Endothelial cell of umbilical vein (primary cell): Measurements from ENCODE around the gene COL5A1. TPM values are rescaled to one million over a fixed set of nuclear protein-coding genes. Genes with fewer than 3 reads are reported as not detected.

ENCODE experiments used
- BruUV-seq: library from RNA; stranded (reverse); fragments of 400-500 nt; replicated peaks from 2 replicates; lab custom pipeline; 2021; lab: Mats Ljungman, UMichigan
- CTCF ChIA-PET: fragments of 300-600, 350-600 bp; sonication (Branson Sonifier 250); formaldehyde crosslinking; loops from one replicate; lab custom pipeline; 2021; ENCODE audit warnings: antibody characterized with exemption, inconsistent platforms; lab: Charles Lee
- POLR2A ChIA-PET: fragments of 300-600, 350-600 bp; sonication (Branson Sonifier 250); formaldehyde crosslinking; loops from one replicate; lab custom pipeline; 2021; ENCODE audit warnings: antibody characterized with exemption, inconsistent platforms; lab: Charles Lee
- DNase-seq: peaks from one replicate; pipeline ENCODE4 v3.0.0-alpha.2; 2011; ENCODE audit warnings: low read depth, low spot score
- FAIRE-seq: peaks from 2 replicates; lab custom pipeline; 2011; peaks lifted over from hg19 to GRCh38; lab: Jason Lieb, UNC
- H2AFZ ChIP-seq: 2 replicates; pipeline ENCODE4 v1.6.0; 2012; ENCODE audit warnings: low read depth, low read length, control low read depth, inconsistent platforms
- H3K27ac ChIP-seq: 2 replicates; pipeline ENCODE4 v1.5.1; 2011; ENCODE audit warnings: low read depth, mild to moderate bottlenecking, control low read depth, low read length, moderate library complexity; ENCODE audit not compliant: insufficient read depth
- H3K27me3 ChIP-seq, 2 experiments: 2 replicates each; pipeline versions ENCODE4 v1.6.0 to v1.6.1; 2011; ENCODE audit warnings: low read length in 2 of 2, mixed read lengths in 1 of 2; ENCODE audit not compliant: control insufficient read depth in 2 of 2, insufficient read depth in 2 of 2
- H3K36me3 ChIP-seq, 2 experiments: 2 replicates in 1 of 2; 3 replicates in 1 of 2; pipeline ENCODE4 v1.5.1; 2011; ENCODE audit warnings: low read length in 2 of 2, mild to moderate bottlenecking in 1 of 2, moderate library complexity in 1 of 2; ENCODE audit not compliant: control insufficient read depth in 2 of 2, insufficient read depth in 2 of 2; ENCODE audit errors: extremely low read depth in 1 of 2
- H3K4me1 ChIP-seq: 3 replicates; pipeline ENCODE4 v1.5.1; 2011; ENCODE audit warnings: mild to moderate bottlenecking, low read length; ENCODE audit not compliant: control insufficient read depth, insufficient read depth; ENCODE audit errors: extremely low read depth
- H3K4me2 ChIP-seq: 2 replicates; pipeline ENCODE4 v1.6.1; 2011; ENCODE audit warnings: low read length, control low read depth, mixed read lengths; ENCODE audit not compliant: insufficient read depth
- H3K4me3 ChIP-seq, 3 experiments: fragments of 200-600 bp in 1 of 3; sonication (generic), shearing (Covaris generic) in 1 of 3; replicated peaks in 1 of 3; 2 replicates each; pipeline ENCODE4 v1.5.1; 2011 to 2016; ENCODE audit warnings: control low read depth in 3 of 3, low read length in 3 of 3, mild to moderate bottlenecking in 2 of 3, inconsistent platforms in 1 of 3, low read depth in 1 of 3, moderate library complexity in 1 of 3; ENCODE audit not compliant: insufficient read depth in 1 of 3
- H3K79me2 ChIP-seq: 2 replicates; pipeline ENCODE4 v1.6.0; 2012; ENCODE audit warnings: low read length, inconsistent platforms; ENCODE audit not compliant: control insufficient read depth, insufficient read depth
- H3K9ac ChIP-seq: replicated peaks from 2 replicates; pipeline ENCODE3; 2011; ENCODE audit warnings: low read length, control low read depth; ENCODE audit not compliant: insufficient read depth; ENCODE audit errors: extremely low read depth
- H3K9me1 ChIP-seq: replicated peaks from 3 replicates; pipeline ENCODE4 v1.6.0; 2011; ENCODE audit warnings: mild to moderate bottlenecking, low read length; ENCODE audit not compliant: control insufficient read depth, insufficient read depth; ENCODE audit errors: extremely low read depth
- H3K9me3 ChIP-seq: replicated peaks from 2 replicates; pipeline ENCODE4 v1.5.1; 2012; ENCODE audit warnings: low read length, inconsistent platforms; ENCODE audit not compliant: control insufficient read depth, insufficient read depth
- H4K20me1 ChIP-seq: replicated peaks from 2 replicates; pipeline ENCODE3; 2011; ENCODE audit warnings: mild to moderate bottlenecking, low read length; ENCODE audit not compliant: control insufficient read depth, insufficient read depth; ENCODE audit errors: extremely low read depth
- EZH2 ChIP-seq: IDR thresholded peaks from 2 replicates; pipeline ENCODE4 v1.6.1; 2012; ENCODE audit warnings: borderline replicate concordance, low read depth, mild to moderate bottlenecking, moderate library complexity, low read length, inconsistent platforms; ENCODE audit not compliant: severe bottlenecking
- FOS ChIP-seq: IDR thresholded peaks from 2 replicates; pipeline ENCODE4 v1.6.1; 2011; ENCODE audit warnings: mild to moderate bottlenecking, low read length, moderate library complexity, borderline replicate concordance; ENCODE audit not compliant: insufficient read depth
- GATA2 ChIP-seq: IDR thresholded peaks from 2 replicates; pipeline ENCODE4 v1.7.0; 2011; ENCODE audit warnings: low read depth, mild to moderate bottlenecking, moderate library complexity, mixed read lengths, low read length; ENCODE audit not compliant: insufficient read length, insufficient read depth
- JUN ChIP-seq: IDR thresholded peaks from 2 replicates; pipeline ENCODE4 v1.6.1; 2011; ENCODE audit warnings: borderline replicate concordance, low read depth; ENCODE audit not compliant: insufficient read length, insufficient read depth
- MAX ChIP-seq: IDR thresholded peaks from 2 replicates; pipeline ENCODE4 v1.6.1; 2011; ENCODE audit not compliant: insufficient read depth, insufficient read length
- MYC ChIP-seq: IDR thresholded peaks from one replicate; pipeline ENCODE4 v1.6.1; 2011; ENCODE audit warnings: mild to moderate bottlenecking, low read depth, low read length
- POLR2AphosphoS5 ChIP-seq: IDR thresholded peaks from 2 replicates; pipeline ENCODE4 v1.6.1; 2012; ENCODE audit warnings: low read depth, mild to moderate bottlenecking, control low read depth, low read length, moderate library complexity; ENCODE audit not compliant: insufficient read depth
- dilution Hi-C: fragments of 300-500 bp; cut with MboI; formaldehyde crosslinking; loops from one replicate; pipeline ENCODE4 v1.15.0; 2019; ENCODE audit warnings: low sequenced_read_pairs; ENCODE audit not compliant: extremely low pct_ligation_motif_present
- intact Hi-C: fragments of 100-400 bp; cut with micrococcal nuclease; formaldehyde crosslinking; loops from one replicate; pipeline ENCODE4 v1.10.0; 2022
- polyA plus RNA-seq, 4 experiments: library from polyadenylated mRNA; depleted of rRNA in 3 of 4; stranded (reverse) in 3 of 4; unstranded in 1 of 4; fragments of >200 nt; gene quantifications; 2 replicates each; pipeline versions ENCODE4 v1.2.1 to v1.2.3, GENCODE V29; 2011 to 2012; ENCODE audit warnings: missing spikeins in 1 of 4
- total RNA-seq: library from RNA; stranded (reverse); gene quantifications from 2 replicates; pipeline ENCODE4 v1.2.3, GENCODE V29; 2021

The COL5A1 gene
- total and polyA plus RNA-seq, 2 donors (not counting 3 experiments of a cell fraction or from before 2014, with no cell fraction given), result 97.4 to 175 TPM

DNA sequence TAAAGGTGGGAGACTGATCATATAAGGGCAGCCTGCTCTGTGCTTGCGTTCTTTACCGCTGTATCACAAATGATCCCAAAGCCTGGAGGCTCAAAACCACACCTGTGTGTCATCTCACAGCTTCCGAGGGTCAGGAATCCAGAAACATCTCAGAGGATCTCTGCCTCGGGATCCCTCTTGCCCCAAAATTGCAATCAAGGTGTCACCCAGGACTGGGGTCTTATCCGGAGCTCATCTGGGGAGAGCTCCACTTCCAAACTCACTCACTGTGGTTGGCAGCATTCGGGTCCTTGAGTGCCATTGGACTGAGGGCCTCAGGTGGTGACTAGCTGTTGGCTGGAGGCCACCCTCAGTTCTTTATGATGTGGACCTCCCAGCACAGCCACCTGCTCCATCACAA lies 212.3 kb downstream of the COL5A1 start:
- CTCF ChIA-PET, result no interaction called here
- no peaks in the 10 kb centered on the region for H4K20me1 ChIP-seq
- no peak for TF ChIP-seq GATA2
- intact Hi-C loops, result no loop called here
- no peak overlapping the region for H3K27ac ChIP-seq
- H3K9me1 ChIP-seq, result no peaks in the 10 kb centered on the region
- H3K9ac ChIP-seq, result no peak overlapping the region
- no peak overlapping the region for H2AFZ ChIP-seq
- no peak overlapping the region for H3K4me3 ChIP-seq
- no TSS peak for BruUV-seq
- no peak overlapping the region for H3K4me2 ChIP-seq
- no peaks in the 10 kb centered on the region for H3K27me3 ChIP-seq
- no peaks in the 10 kb centered on the region for H3K79me2 ChIP-seq
- FAIRE-seq (no peak), DNase-seq (no peak)
- no peaks in the 10 kb centered on the region for H3K36me3 ChIP-seq
- dilution Hi-C loops, result no loop called here
- no peaks in the 10 kb centered on the region for H3K9me3 ChIP-seq
- POLR2A ChIA-PET, result no interaction called here
- H3K4me1 ChIP-seq, result no peaks in the 10 kb centered on the region

GRCh38 chr9:134854541-134854981 lies 213.0 kb downstream of the COL5A1 start:
- Histone ChIP-seq H3K9ac (no peak overlapping the region), H3K9me3 (no peaks in the 10 kb centered on the region), H3K27ac (no peak overlapping the region), H3K4me3 (no peak overlapping the region), H2AFZ (no peak overlapping the region), H3K79me2 (no peaks in the 10 kb centered on the region), H4K20me1 (no peaks in the 10 kb centered on the region), H3K4me1 (no peaks in the 10 kb centered on the region), H3K36me3 (no peaks in the 10 kb centered on the region), H3K4me2 (no peak overlapping the region), H3K27me3 (no peaks in the 10 kb centered on the region), H3K9me1 (no peaks in the 10 kb centered on the region)
- TF ChIP-seq EZH2, result no peak
- TF ChIP-seq FOS, result no peak
- TF ChIP-seq POLR2AphosphoS5, result no peak
- no peak for TF ChIP-seq MYC
- TF ChIP-seq MAX, result no peak
- TF ChIP-seq JUN, result no peak
- no TSS peak for BruUV-seq
- POLR2A ChIA-PET, result no interaction called here
- intact Hi-C loops (no loop called here), dilution Hi-C loops (no loop called here)
- DNase-seq (no peak), FAIRE-seq (no peak)
- CTCF ChIA-PET, result no interaction called here
